Naive thymus-derived CD4-positive, alpha-beta T cell (primary cell): Measurements from ENCODE around the gene RAPGEF4. TPM values are rescaled to one million over a fixed set of nuclear protein-coding genes. Genes with fewer than 3 reads are reported as not detected.

Experiments used
- ATAC-seq: fragments of 150-1000 bp; cut with Tn5 transposase; 2 replicates; pipeline ENCODE4 v1.10.0; 2021; ENCODE audit warnings: mild to moderate bottlenecking, moderate library complexity
- CTCF ChIA-PET: fragments of 350-600 bp; sonication (Branson Sonifier 250); formaldehyde crosslinking; loops from one replicate; lab custom pipeline; 2021; ENCODE audit warnings: antibody characterized with exemption; lab: Charles Lee
- POLR2A ChIA-PET: fragments of 350-600 bp; sonication (Branson Sonifier 250); formaldehyde crosslinking; loops from one replicate; lab custom pipeline; 2021; ENCODE audit warnings: antibody characterized with exemption, inconsistent platforms; lab: Charles Lee
- DNase-seq, 9 donors: peaks; one replicate each; pipeline versions ENCODE4 v3.0.0 to v3.0.0-alpha.2; 2020 to 2022; ENCODE audit warnings: mixed read lengths in 1 of 9
- H3K27ac ChIP-seq: one replicate; pipeline ENCODE4 v1.7.0; 2013; ENCODE audit warnings: mild to moderate bottlenecking, low read depth, low read length, moderate library complexity
- H3K27me3 ChIP-seq, 2 donors: one replicate each; pipeline ENCODE4 v1.7.0; 2013; ENCODE audit warnings: low read length in 2 of 2, mild to moderate bottlenecking in 2 of 2, moderate library complexity in 2 of 2; ENCODE audit not compliant: control insufficient read depth in 2 of 2, insufficient read depth in 2 of 2
- H3K36me3 ChIP-seq, 3 experiments: 1 replicate in 2 of 3; 2 replicates in 1 of 3; pipeline ENCODE4 v1.7.0; 2013; ENCODE audit warnings: low read length in 3 of 3, mild to moderate bottlenecking in 3 of 3, moderate library complexity in 1 of 3; ENCODE audit not compliant: insufficient read depth in 3 of 3, control insufficient read depth in 2 of 3
- H3K4me1 ChIP-seq, 2 donors: one replicate each; pipeline ENCODE4 v1.7.0; 2013; ENCODE audit warnings: low read length in 2 of 2, mild to moderate bottlenecking in 2 of 2, moderate library complexity in 1 of 2; ENCODE audit not compliant: control insufficient read depth in 2 of 2, insufficient read depth in 2 of 2
- H3K4me3 ChIP-seq: 2 replicates; pipeline ENCODE4 v1.7.0; 2013; ENCODE audit warnings: mild to moderate bottlenecking, low read length
- H3K9me3 ChIP-seq, 3 experiments: 1 replicate in 2 of 3; 2 replicates in 1 of 3; pipeline ENCODE4 v1.7.0; 2013; ENCODE audit warnings: low read length in 3 of 3; ENCODE audit not compliant: control insufficient read depth in 2 of 3
- H3K27ac Mint-ChIP-seq, 9 donors: one replicate each; pipeline ENCODE4 v1.8.0; 2020 to 2022; ENCODE audit warnings: mixed read lengths in 9 of 9, mild to moderate bottlenecking in 8 of 9, moderate library complexity in 5 of 9, inconsistent platforms in 2 of 9
- H3K27me3 Mint-ChIP-seq, 5 donors: one replicate each; pipeline ENCODE4 v1.8.0; 2021 to 2022; ENCODE audit warnings: mixed read lengths in 5 of 5, mild to moderate bottlenecking in 1 of 5
- H3K36me3 Mint-ChIP-seq, 5 donors: one replicate each; pipeline ENCODE4 v1.8.0; 2020 to 2022; ENCODE audit warnings: mixed read lengths in 5 of 5, mild to moderate bottlenecking in 3 of 5, inconsistent platforms in 1 of 5
- H3K4me1 Mint-ChIP-seq, 7 donors: one replicate each; pipeline ENCODE4 v1.8.0; 2020 to 2022; ENCODE audit warnings: mixed read lengths in 7 of 7, mild to moderate bottlenecking in 3 of 7, inconsistent platforms in 1 of 7
- H3K4me3 Mint-ChIP-seq, 10 donors: one replicate each; pipeline ENCODE4 v1.8.0; 2020 to 2022; ENCODE audit warnings: mild to moderate bottlenecking in 10 of 10, mixed read lengths in 10 of 10, moderate library complexity in 6 of 10, inconsistent platforms in 2 of 10
- H3K9me3 Mint-ChIP-seq, 11 donors: one replicate each; pipeline ENCODE4 v1.8.0; 2020 to 2022; ENCODE audit warnings: mixed read lengths in 11 of 11, mild to moderate bottlenecking in 4 of 11, inconsistent platforms in 1 of 11, moderate library complexity in 1 of 11
- intact Hi-C, 2 donors: fragments of 100-400 bp; cut with micrococcal nuclease; formaldehyde crosslinking; loops; one replicate each; pipeline ENCODE4 v1.15.1; 2023
- polyA plus RNA-seq, 2 donors: library from polyadenylated mRNA; unstranded; fragments of 300-500 nt; fragmentation: Illumina TruSeq; gene quantifications; one replicate each; pipeline ENCODE4 v1.2.3, GENCODE V29; 2021
- total RNA-seq, 6 experiments: library from RNA in 5 of 6; stranded (reverse) in 5 of 6; gene quantifications; 1 replicate in 5 of 6; 2 replicates in 1 of 6; pipeline ENCODE4 v1.2.3 and lab custom pipeline; 2021 to 2026

The RAPGEF4 gene
- total and polyA plus RNA-seq, 7 experiments from 2014 or later = 0.39 to 2.5 (median 1.4) TPM; not detected in 2

DNA sequence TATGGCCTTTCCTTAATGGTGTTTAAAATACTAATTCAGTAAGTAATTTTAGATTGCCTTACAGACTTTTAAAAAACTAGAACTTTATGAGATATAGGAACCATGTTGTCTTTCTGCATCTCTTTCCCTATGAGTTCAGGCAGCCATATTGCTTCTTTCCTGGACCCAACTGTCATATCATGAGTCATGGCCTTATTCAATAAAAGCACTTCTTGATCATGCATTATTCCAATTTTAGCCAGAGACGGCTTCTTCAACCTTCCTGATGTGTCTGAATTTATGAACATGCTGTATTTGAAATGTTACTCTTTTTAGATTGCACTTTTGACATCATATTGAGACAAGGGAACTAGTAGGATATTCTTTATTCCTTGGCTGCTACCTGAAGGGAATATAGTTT lies 274.6 kb downstream of the RAPGEF4 start:
- Histone ChIP-seq H3K9me3 (no peaks in the 10 kb centered on the region), H3K4me1 (no peaks in the 10 kb centered on the region), H3K27ac (no peak overlapping the region), H3K4me3 (no peak overlapping the region), H3K36me3 (no peaks in the 10 kb centered on the region), H3K27me3 (no peaks in the 10 kb centered on the region)
- DNase-seq = no peak
- H3K9me3 Mint-ChIP-seq = no peaks in the 10 kb centered on the region
- POLR2A ChIA-PET = no interaction called here
- H3K27ac Mint-ChIP-seq = no peak overlapping the region
- H3K36me3 Mint-ChIP-seq = no peaks in the 10 kb centered on the region
- CTCF ChIA-PET = no interaction called here
- no peak for ATAC-seq
- no peak overlapping the region for H3K4me3 Mint-ChIP-seq
- H3K27me3 Mint-ChIP-seq = peaks cover 0 to 23% (median 4%) of the 10 kb centered on the region in 5 donors
- no peaks in the 10 kb centered on the region for H3K4me1 Mint-ChIP-seq
- intact Hi-C loops = no loop called here

- intact Hi-C loops = no loop called here
- Mint-ChIP-seq H3K9me3 (no peaks in the 10 kb centered on the region), H3K27me3 (peaks cover 0 to 8% (median 1%) of the 10 kb centered on the region in 5 donors)
Measured at GRCh38 chr2:173016451-173016850, 280.8 kb downstream of the RAPGEF4 start.

DNA sequence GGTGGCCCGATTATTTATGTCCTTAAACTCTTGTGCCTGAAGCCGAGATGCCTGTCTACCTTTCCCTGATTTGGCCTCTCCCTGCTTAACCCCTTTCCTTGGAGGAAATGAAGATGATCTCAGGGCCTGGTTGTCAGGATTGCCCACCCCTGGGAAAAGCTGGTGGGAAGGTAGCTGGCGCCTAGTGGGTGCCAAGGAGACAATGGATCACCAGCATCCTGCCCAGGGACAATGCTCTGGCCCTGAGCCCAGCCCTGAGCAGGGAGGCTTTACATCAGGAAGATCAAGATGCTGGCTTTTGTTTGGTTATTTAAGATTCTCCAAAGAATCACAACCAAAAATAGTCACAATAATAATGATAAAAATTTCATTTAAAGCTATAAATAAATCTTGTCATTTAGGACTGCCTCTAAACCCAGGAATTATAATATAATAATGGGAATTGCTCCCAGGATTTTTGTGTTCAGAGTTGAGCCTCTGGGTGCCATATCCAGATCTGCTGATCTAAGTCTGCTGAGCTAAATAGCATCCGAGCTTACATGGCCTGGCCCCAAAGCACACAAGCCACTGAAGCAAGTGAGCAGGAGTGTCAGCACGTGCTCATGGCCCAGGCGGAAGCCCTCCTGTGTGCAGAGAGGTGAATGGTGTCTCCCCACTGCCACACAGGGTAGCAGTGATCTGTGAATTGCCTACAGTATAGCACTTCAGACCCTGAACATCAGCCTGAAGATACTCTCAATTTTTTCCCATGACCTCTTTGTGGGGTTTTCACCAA lies 282.2 kb downstream of the RAPGEF4 start:
- ATAC-seq = no peak
- H3K27ac ChIP-seq = no peak overlapping the region
- Mint-ChIP-seq H3K27ac (no peak overlapping the region), H3K9me3 (no peaks in the 10 kb centered on the region), H3K27me3 (peaks cover 0 to 5% (median 0%) of the 10 kb centered on the region in 5 donors), H3K4me3 (no peak overlapping the region), H3K36me3 (no peaks in the 10 kb centered on the region), H3K4me1 (no peaks in the 10 kb centered on the region)
- POLR2A ChIA-PET = no interaction called here
- CTCF ChIA-PET = interaction anchor here (1.6 kb wide), 1 partner anchor 11 kb away, joined by 6 read pairs; no protein-coding TSS in a partner anchor
- H3K4me1 ChIP-seq = no peaks in the 10 kb centered on the region
- no peak overlapping the region for H3K4me3 ChIP-seq
- H3K9me3 ChIP-seq = no peaks in the 10 kb centered on the region
- H3K27me3 ChIP-seq = no peaks in the 10 kb centered on the region
- intact Hi-C loops = no loop called here
- no peaks in the 10 kb centered on the region for H3K36me3 ChIP-seq
- DNase-seq = no peak

More at GRCh38 chr2:173016451-173016850, 280.8 kb downstream of the RAPGEF4 start:
- no peaks in the 10 kb centered on the region for H3K4me1 ChIP-seq
- POLR2A ChIA-PET = no interaction called here
- Mint-ChIP-seq H3K36me3 (no peaks in the 10 kb centered on the region), H3K4me3 (no peak overlapping the region), H3K4me1 (no peaks in the 10 kb centered on the region), H3K27ac (no peak overlapping the region)
- CTCF ChIA-PET = interaction anchor here (1.6 kb wide), 1 partner anchor 12 kb away, joined by 6 read pairs; no protein-coding TSS in a partner anchor
- H3K27me3 ChIP-seq = no peaks in the 10 kb centered on the region
- H3K27ac ChIP-seq = no peak overlapping the region
- H3K9me3 ChIP-seq = no peaks in the 10 kb centered on the region
- DNase-seq (no peak), ATAC-seq (no peak)
- no peaks in the 10 kb centered on the region for H3K36me3 ChIP-seq
- no peak overlapping the region for H3K4me3 ChIP-seq

- H3K9me3 Mint-ChIP-seq = no peaks in the 10 kb centered on the region
- H3K27ac Mint-ChIP-seq = no peak overlapping the region
- H3K9me3 ChIP-seq = no peaks in the 10 kb centered on the region
- H3K36me3 Mint-ChIP-seq = peaks cover 0 to 5% (median 0%) of the 10 kb centered on the region in 5 donors
- no peaks in the 10 kb centered on the region for H3K4me1 ChIP-seq
- CTCF ChIA-PET = interaction anchor here (1.5 kb wide), 1 partner anchor 9 kb away, joined by 3 read pairs; no protein-coding TSS in a partner anchor
- no peak overlapping the region for H3K27ac ChIP-seq
- intact Hi-C loops = loop anchor here in 1 of 2 donors (10.0 kb wide), 1 partner anchor 1015 kb away; no protein-coding TSS in a partner anchor
- H3K4me1 Mint-ChIP-seq = no peaks in the 10 kb centered on the region
- POLR2A ChIA-PET = no interaction called here
- H3K4me3 Mint-ChIP-seq = no peak overlapping the region
- H3K27me3 ChIP-seq = no peaks in the 10 kb centered on the region
- no peaks in the 10 kb centered on the region for H3K36me3 ChIP-seq
- H3K4me3 ChIP-seq = no peak overlapping the region
- no peak for DNase-seq
- ATAC-seq = no peak
- H3K27me3 Mint-ChIP-seq = peaks cover 0 to 5% (median 0%) of the 10 kb centered on the region in 5 donors
Measured at GRCh38 chr2:173019755-173020154, 284.1 kb downstream of the RAPGEF4 start.

GRCh38 chr2:173021939-173022371 lies 286.3 kb downstream of the RAPGEF4 start:
- ChIA-PET POLR2A (no interaction called here), CTCF (no interaction called here)
- H3K27me3 ChIP-seq = no peaks in the 10 kb centered on the region
- Mint-ChIP-seq H3K27me3 (peaks cover 0 to 5% (median 0%) of the 10 kb centered on the region in 5 donors), H3K4me1 (no peaks in the 10 kb centered on the region), H3K36me3 (peaks cover 0 to 5% (median 0%) of the 10 kb centered on the region in 5 donors), H3K27ac (no peak overlapping the region), H3K9me3 (no peaks in the 10 kb centered on the region), H3K4me3 (no peak overlapping the region)
- H3K9me3 ChIP-seq = no peaks in the 10 kb centered on the region
- DNase-seq (no peak), ATAC-seq (no peak)
- H3K4me3 ChIP-seq = no peak overlapping the region
- no peak overlapping the region for H3K27ac ChIP-seq
- no peaks in the 10 kb centered on the region for H3K36me3 ChIP-seq
- intact Hi-C loops = loop anchor here in 1 of 2 donors (10.0 kb wide), 1 partner anchor 1013 kb away; no protein-coding TSS in a partner anchor
- H3K4me1 ChIP-seq = no peaks in the 10 kb centered on the region

DNA sequence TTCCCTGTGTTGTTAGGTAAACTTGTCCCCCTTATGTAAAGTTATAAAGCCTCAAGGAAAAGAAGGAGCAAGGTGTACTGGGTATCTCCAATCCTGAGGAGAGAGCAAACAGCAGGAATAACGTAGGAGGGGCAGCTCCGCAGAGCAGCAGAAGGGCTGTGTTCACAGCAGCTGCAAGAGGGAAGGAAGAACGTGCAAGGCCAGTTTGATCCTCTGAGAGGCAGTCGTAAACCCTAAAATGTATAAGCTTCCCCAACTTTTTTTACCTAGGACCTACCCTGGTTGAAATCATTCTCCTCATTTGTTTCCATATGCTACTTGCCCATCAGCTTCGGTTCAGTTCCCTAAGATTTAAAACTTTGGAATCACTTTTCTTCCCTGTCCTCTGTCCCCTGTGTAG lies 288.1 kb downstream of the RAPGEF4 start:
- peaks cover 0 to 7% (median 3%) of the 10 kb centered on the region in 7 donors for H3K4me1 Mint-ChIP-seq
- H3K4me1 ChIP-seq = no peaks in the 10 kb centered on the region
- H3K9me3 Mint-ChIP-seq = no peaks in the 10 kb centered on the region
- intact Hi-C loops = loop anchor here in 1 of 2 donors (10.0 kb wide), 1 partner anchor 1011 kb away; no protein-coding TSS in a partner anchor
- no peak overlapping the region for H3K4me3 Mint-ChIP-seq
- H3K36me3 ChIP-seq = no peaks in the 10 kb centered on the region
- ChIA-PET POLR2A (no interaction called here), CTCF (interaction anchor here (1.3 kb wide), 1 partner anchor 187 kb away, joined by 4 read pairs; no protein-coding TSS in a partner anchor)
- no peak for DNase-seq
- H3K27me3 Mint-ChIP-seq = peaks cover 3 to 11% (median 6%) of the 10 kb centered on the region in 5 donors
- peaks cover 0 to 5% (median 0%) of the 10 kb centered on the region in 5 donors for H3K36me3 Mint-ChIP-seq
- no peaks in the 10 kb centered on the region for H3K27me3 ChIP-seq
- H3K9me3 ChIP-seq = no peaks in the 10 kb centered on the region
- no peak for ATAC-seq
- H3K27ac ChIP-seq = no peak overlapping the region
- no peak overlapping the region for H3K4me3 ChIP-seq
- no peak overlapping the region for H3K27ac Mint-ChIP-seq
